ENCODE results near the gene TAPBP.

GRCh38 chr6:33301877-33302276 lies 12.0 kb downstream of the TAPBP start:
- TF ChIP-seq, protein P1, sequence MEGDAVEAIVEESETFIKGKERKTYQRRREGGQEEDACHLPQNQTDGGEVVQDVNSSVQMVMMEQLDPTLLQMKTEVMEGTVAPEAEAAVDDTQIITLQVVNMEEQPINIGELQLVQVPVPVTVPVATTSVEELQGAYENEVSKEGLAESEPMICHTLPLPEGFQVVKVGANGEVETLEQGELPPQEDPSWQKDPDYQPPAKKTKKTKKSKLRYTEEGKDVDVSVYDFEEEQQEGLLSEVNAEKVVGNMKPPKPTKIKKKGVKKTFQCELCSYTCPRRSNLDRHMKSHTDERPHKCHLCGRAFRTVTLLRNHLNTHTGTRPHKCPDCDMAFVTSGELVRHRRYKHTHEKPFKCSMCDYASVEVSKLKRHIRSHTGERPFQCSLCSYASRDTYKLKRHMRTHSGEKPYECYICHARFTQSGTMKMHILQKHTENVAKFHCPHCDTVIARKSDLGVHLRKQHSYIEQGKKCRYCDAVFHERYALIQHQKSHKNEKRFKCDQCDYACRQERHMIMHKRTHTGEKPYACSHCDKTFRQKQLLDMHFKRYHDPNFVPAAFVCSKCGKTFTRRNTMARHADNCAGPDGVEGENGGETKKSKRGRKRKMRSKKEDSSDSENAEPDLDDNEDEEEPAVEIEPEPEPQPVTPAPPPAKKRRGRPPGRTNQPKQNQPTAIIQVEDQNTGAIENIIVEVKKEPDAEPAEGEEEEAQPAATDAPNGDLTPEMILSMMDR (conservative IDR thresholded peaks at IDR 0.05) = no peak
- TF ChIP-seq ZFX (IDR thresholded peaks at IDR 0.05) = no peak
